ENCODE data around the gene TMEM184B. TPM values are rescaled to one million over a fixed set of nuclear protein-coding genes. Genes with fewer than 3 reads are reported as not detected.

TMEM184B gene
- total and polyA plus RNA-seq, 10 of the 15 experiments (the other 5 are each of a cell fraction or from before 2014, with no cell fraction given): 0.56 to 22.4 (median 7.9) TPM

DNA sequence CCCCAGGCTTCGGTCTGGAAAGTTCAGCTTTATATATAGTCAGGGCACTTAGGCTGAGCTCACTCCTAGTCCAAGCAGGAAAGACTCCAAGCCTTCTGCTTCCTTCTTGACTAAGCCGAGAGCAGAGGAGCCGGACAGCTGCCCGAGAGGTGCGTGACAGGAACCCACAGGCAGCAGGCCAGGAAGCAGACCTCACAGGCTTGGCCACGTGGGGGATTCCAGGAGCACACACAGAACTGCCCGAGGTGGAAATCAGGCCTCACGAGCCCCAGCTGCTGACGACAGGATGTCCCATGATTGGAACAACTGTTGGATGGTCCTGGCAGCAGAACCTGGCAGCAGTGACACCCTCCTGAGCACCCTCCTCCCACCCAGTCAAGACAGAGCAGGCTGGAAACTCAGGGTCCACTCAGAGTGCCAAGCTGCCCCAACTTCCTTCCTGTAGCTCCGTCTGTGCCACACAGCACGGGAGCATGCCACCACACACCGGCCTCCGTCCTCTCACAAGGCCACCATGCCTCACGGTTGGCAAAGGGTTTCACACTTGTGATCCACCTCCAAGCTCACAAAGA lies 96.6 kb downstream of the TMEM184B start (continued):
- TF ChIP-seq, protein P1, sequence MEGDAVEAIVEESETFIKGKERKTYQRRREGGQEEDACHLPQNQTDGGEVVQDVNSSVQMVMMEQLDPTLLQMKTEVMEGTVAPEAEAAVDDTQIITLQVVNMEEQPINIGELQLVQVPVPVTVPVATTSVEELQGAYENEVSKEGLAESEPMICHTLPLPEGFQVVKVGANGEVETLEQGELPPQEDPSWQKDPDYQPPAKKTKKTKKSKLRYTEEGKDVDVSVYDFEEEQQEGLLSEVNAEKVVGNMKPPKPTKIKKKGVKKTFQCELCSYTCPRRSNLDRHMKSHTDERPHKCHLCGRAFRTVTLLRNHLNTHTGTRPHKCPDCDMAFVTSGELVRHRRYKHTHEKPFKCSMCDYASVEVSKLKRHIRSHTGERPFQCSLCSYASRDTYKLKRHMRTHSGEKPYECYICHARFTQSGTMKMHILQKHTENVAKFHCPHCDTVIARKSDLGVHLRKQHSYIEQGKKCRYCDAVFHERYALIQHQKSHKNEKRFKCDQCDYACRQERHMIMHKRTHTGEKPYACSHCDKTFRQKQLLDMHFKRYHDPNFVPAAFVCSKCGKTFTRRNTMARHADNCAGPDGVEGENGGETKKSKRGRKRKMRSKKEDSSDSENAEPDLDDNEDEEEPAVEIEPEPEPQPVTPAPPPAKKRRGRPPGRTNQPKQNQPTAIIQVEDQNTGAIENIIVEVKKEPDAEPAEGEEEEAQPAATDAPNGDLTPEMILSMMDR (IDR thresholded peaks at IDR 0.05 in 2 of 3, conservative IDR thresholded peaks at IDR 0.05 in 1 of 3; ENCODE audit: control insufficient read depth in 2 of 3, extremely low read depth in 1 of 3, insufficient read depth in 1 of 3, low read depth in 3 of 3, low read length in 3 of 3): no peak
- TF ChIP-seq EED (IDR thresholded peaks at IDR 0.05; ENCODE audit: low read depth) (peak; percentile 92), ZBED1 (IDR thresholded peaks at IDR 0.05; ENCODE audit: borderline replicate concordance) (no peak), SMAD5 (IDR thresholded peaks at IDR 0.05; ENCODE audit: low read depth) (no peak), DPF2 (IDR thresholded peaks at IDR 0.05) (peak; percentile 76), STAT3 (IDR thresholded peaks at IDR 0.05; ENCODE audit: low read depth, low read length) (no peak), CHD4 (IDR thresholded peaks at IDR 0.05) (no peak), NR2C1 (IDR thresholded peaks at IDR 0.05) (no peak), HCFC1 (IDR thresholded peaks at IDR 0.05; ENCODE audit: low read length) (no peak), ASH2L (IDR thresholded peaks at IDR 0.05; ENCODE audit: borderline replicate concordance, low read depth) (no peak), HDAC2 (IDR thresholded peaks at IDR 0.05) (no peak), ZNF384 (IDR thresholded peaks at IDR 0.05; ENCODE audit: borderline replicate concordance, low read depth, low read length) (no peak), KDM1A (IDR thresholded peaks at IDR 0.05; ENCODE audit: borderline replicate concordance) (no peak), RAD51 (IDR thresholded peaks at IDR 0.05) (peak; percentile 43; the same call in 1 of the 2 replicates), MYC (IDR thresholded peaks at IDR 0.05; ENCODE audit: insufficient read depth, insufficient read length, insufficient replicate concordance, low read length, severe bottlenecking) (peak; percentile 75), CHD1 (IDR thresholded peaks at IDR 0.05; ENCODE audit: low read depth, low read length) (no peak), BCL11A (IDR thresholded peaks at IDR 0.05; ENCODE audit: low read depth, low read length) (peak; percentile 57; the same call in 1 of the 2 replicates), SIN3A (IDR thresholded peaks at IDR 0.05; ENCODE audit: low read depth, low read length) (no peak), CHD2 (IDR thresholded peaks at IDR 0.05; ENCODE audit: borderline replicate concordance, low read depth, low read length) (no peak)
- TF ChIP-seq, protein P2, sequence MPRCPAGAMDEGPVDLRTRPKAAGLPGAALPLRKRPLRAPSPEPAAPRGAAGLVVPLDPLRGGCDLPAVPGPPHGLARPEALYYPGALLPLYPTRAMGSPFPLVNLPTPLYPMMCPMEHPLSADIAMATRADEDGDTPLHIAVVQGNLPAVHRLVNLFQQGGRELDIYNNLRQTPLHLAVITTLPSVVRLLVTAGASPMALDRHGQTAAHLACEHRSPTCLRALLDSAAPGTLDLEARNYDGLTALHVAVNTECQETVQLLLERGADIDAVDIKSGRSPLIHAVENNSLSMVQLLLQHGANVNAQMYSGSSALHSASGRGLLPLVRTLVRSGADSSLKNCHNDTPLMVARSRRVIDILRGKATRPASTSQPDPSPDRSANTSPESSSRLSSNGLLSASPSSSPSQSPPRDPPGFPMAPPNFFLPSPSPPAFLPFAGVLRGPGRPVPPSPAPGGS (IDR thresholded peaks at IDR 0.05; ENCODE audit: borderline replicate concordance, insufficient read depth, low read depth, low read length, poor library complexity, severe bottlenecking): peak; percentile 31
- TF ChIP-seq, protein P3, sequence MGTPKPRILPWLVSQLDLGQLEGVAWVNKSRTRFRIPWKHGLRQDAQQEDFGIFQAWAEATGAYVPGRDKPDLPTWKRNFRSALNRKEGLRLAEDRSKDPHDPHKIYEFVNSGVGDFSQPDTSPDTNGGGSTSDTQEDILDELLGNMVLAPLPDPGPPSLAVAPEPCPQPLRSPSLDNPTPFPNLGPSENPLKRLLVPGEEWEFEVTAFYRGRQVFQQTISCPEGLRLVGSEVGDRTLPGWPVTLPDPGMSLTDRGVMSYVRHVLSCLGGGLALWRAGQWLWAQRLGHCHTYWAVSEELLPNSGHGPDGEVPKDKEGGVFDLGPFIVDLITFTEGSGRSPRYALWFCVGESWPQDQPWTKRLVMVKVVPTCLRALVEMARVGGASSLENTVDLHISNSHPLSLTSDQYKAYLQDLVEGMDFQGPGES (IDR thresholded peaks at IDR 0.05): no peak
- TF ChIP-seq, protein P4, sequence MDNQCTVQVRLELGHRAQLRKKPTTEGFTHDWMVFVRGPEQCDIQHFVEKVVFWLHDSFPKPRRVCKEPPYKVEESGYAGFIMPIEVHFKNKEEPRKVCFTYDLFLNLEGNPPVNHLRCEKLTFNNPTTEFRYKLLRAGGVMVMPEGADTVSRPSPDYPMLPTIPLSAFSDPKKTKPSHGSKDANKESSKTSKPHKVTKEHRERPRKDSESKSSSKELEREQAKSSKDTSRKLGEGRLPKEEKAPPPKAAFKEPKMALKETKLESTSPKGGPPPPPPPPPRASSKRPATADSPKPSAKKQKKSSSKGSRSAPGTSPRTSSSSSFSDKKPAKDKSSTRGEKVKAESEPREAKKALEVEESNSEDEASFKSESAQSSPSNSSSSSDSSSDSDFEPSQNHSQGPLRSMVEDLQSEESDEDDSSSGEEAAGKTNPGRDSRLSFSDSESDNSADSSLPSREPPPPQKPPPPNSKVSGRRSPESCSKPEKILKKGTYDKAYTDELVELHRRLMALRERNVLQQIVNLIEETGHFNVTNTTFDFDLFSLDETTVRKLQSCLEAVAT (IDR thresholded peaks at IDR 0.05): no peak
- TF ChIP-seq, protein P5, sequence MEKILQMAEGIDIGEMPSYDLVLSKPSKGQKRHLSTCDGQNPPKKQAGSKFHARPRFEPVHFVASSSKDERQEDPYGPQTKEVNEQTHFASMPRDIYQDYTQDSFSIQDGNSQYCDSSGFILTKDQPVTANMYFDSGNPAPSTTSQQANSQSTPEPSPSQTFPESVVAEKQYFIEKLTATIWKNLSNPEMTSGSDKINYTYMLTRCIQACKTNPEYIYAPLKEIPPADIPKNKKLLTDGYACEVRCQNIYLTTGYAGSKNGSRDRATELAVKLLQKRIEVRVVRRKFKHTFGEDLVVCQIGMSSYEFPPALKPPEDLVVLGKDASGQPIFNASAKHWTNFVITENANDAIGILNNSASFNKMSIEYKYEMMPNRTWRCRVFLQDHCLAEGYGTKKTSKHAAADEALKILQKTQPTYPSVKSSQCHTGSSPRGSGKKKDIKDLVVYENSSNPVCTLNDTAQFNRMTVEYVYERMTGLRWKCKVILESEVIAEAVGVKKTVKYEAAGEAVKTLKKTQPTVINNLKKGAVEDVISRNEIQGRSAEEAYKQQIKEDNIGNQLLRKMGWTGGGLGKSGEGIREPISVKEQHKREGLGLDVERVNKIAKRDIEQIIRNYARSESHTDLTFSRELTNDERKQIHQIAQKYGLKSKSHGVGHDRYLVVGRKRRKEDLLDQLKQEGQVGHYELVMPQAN (conservative IDR thresholded peaks at IDR 0.05): no peak

Measured in GM12878 (cell line).